Fibroblast of lung (primary cell): Measurements from ENCODE around the gene CYP27B1.

Source experiments
- CTCF ChIP-seq, 2 donors: IDR thresholded peaks in 1 of 2; conservative IDR thresholded peaks in 1 of 2; 1 replicate in 1 of 2; 2 replicates in 1 of 2; pipeline ENCODE4 v1.5.1; 2011 to 2012; ENCODE audit warnings: low read length in 2 of 2, control low read depth in 1 of 2, inconsistent platforms in 1 of 2, low read depth in 1 of 2, mild to moderate bottlenecking in 1 of 2
- EZH2 ChIP-seq: IDR thresholded peaks from 2 replicates; pipeline ENCODE4 v1.5.1; 2012; ENCODE audit warnings: low read length, control low read depth, mild to moderate bottlenecking; ENCODE audit errors: missing control alignments

GRCh38 chr12:57739387-57739786 lies 27.5 kb downstream of the CYP27B1 start:
- TF ChIP-seq CTCF (conservative IDR thresholded peaks at IDR 0.05 in 1 of 2, IDR thresholded peaks at IDR 0.05 in 1 of 2; ENCODE audit: low read depth in 1 of 2, low read length in 2 of 2) (no peak), EZH2 (peak; percentile 85)
